Measurements from ENCODE around the gene LTBP2.
A peak's percentile ranks its signal among the peaks of the same experiment; 100 is the strongest.

The LTBP2 gene

GRCh38 chr14:74637178-74637550, 25.1 kb upstream of the LTBP2 start:
- no peak for DNase-seq

GRCh38 chr14:74636424-74637177, 24.6 kb upstream of the LTBP2 start:
- DNase-seq = no peak

GRCh38 chr14:74635847-74636246, 23.8 kb upstream of the LTBP2 start:
- DNase-seq = no peak

GRCh38 chr14:74634964-74635363, 22.9 kb upstream of the LTBP2 start:
- DNase-seq = no peak

- no peak for DNase-seq
Measured at GRCh38 chr14:74634481-74634880, 22.4 kb upstream of the LTBP2 start.

- DNase-seq = no peak
Measured at GRCh38 chr14:74630881-74631690, 19.0 kb upstream of the LTBP2 start.

- DNase-seq = no peak
Measured at GRCh38 chr14:74628418-74628817, 16.4 kb upstream of the LTBP2 start.

GRCh38 chr14:74627076-74627475, 15.0 kb upstream of the LTBP2 start:
- no peak for DNase-seq

- DNase-seq = no peak
Measured at GRCh38 chr14:74622257-74622656, 10.2 kb upstream of the LTBP2 start.

GRCh38 chr14:74621556-74621955, 9.5 kb upstream of the LTBP2 start:
- no peak for DNase-seq

GRCh38 chr14:74620923-74621322, 8.9 kb upstream of the LTBP2 start:
- no peak for DNase-seq

GRCh38 chr14:74620497-74620921, 8.5 kb upstream of the LTBP2 start:
- no peak for DNase-seq

- no peak for DNase-seq
Measured at GRCh38 chr14:74619672-74620131, 7.7 kb upstream of the LTBP2 start.

- no peak for DNase-seq
Measured at GRCh38 chr14:74618078-74618952, 6.3 kb upstream of the LTBP2 start.

GRCh38 chr14:74616996-74617700, 5.1 kb upstream of the LTBP2 start:
- DNase-seq = no peak

- DNase-seq = no peak
Measured at GRCh38 chr14:74616507-74616906, 4.5 kb upstream of the LTBP2 start.

- DNase-seq = no peak
Measured at GRCh38 chr14:74615735-74616134, 3.7 kb upstream of the LTBP2 start.

GRCh38 chr14:74614508-74615495, 2.8 kb upstream of the LTBP2 start:
- peak in 1 of 2 experiments; percentile 5 for DNase-seq

GRCh38 chr14:74613211-74613914, 1.3 kb upstream of the LTBP2 start:
- DNase-seq = no peak

GRCh38 chr14:74612350-74613021, 449 bp upstream of the LTBP2 start:
- peak; percentile 39 to 86 for DNase-seq
